Astrocyte of the hippocampus (primary cell): ENCODE results near the gene LIG3.
A peak's percentile ranks its signal among the peaks of the same experiment; 100 is the strongest.
"Not testable (repeated sequence)": the region's sequence is repeated elsewhere in the genome, so short reads cannot be mapped to it uniquely, and the experiment has no call there.

Experiments used
- DNase-seq: peaks from one replicate; pipeline ENCODE4 v3.0.0; 2011; ENCODE audit warnings: low read depth, low spot score

The LIG3 gene

GRCh38 chr17:34980353-34980680 lies at the start of gene LIG3:
TSS of gene LIG3 (plus strand) at chr17:34980512. CDS start at chr17:34983006, 2,494 bp downstream.
- DNase-seq = peak; percentile 97

GRCh38 chr17:34950780-34951179 lies 29.5 kb upstream of the LIG3 start:
- not testable (repeated sequence) for DNase-seq

GRCh38 chr17:34958438-34958837 lies 21.9 kb upstream of the LIG3 start:
- DNase-seq = no peak

GRCh38 chr17:34961093-34961911 lies 19.0 kb upstream of the LIG3 start, which contains the start of the genes CCT6B and ZNF830:
TSS of gene CCT6B (minus strand) at chr17:34961460. CDS start at chr17:34961393, 67 bp downstream.
TSS of gene ZNF830 (plus strand) at chr17:34961540. CDS start at chr17:34961567, 27 bp downstream.
- peak; percentile 97 for DNase-seq

- DNase-seq = no peak
These were observed 6.1 kb upstream of the LIG3 start for GRCh38 chr17:34974179-34974578.

GRCh38 chr17:34974794-34975785 lies 5.2 kb upstream of the LIG3 start:
- DNase-seq = no peak

GRCh38 chr17:34979153-34979552 lies 1.2 kb upstream of the LIG3 start:
- DNase-seq = no peak

- no peak for DNase-seq
These were observed 511 bp upstream of the LIG3 start for GRCh38 chr17:34979650-34980352.

- peak; percentile 86 for DNase-seq
These were observed 597 bp downstream of the LIG3 start for GRCh38 chr17:34980681-34981537.

GRCh38 chr17:34981538-34982241 lies 1.4 kb downstream of the LIG3 start:
- peak; percentile 20 for DNase-seq

- DNase-seq = no peak
These were observed 6.9 kb downstream of the LIG3 start for GRCh38 chr17:34987232-34987631.

GRCh38 chr17:34988644-34989043 lies 8.3 kb downstream of the LIG3 start:
- DNase-seq = no peak

- DNase-seq = no peak
These were observed 9.2 kb downstream of the LIG3 start for GRCh38 chr17:34989473-34989872.

- no peak for DNase-seq
These were observed 10.6 kb downstream of the LIG3 start for GRCh38 chr17:34990921-34991365.

- no peak for DNase-seq
These were observed 11.3 kb downstream of the LIG3 start for GRCh38 chr17:34991606-34992005.

GRCh38 chr17:34993031-34993430 lies 12.7 kb downstream of the LIG3 start:
- no peak for DNase-seq

- no peak for DNase-seq
These were observed 16.3 kb downstream of the LIG3 start for GRCh38 chr17:34996422-34997285.

- peak; percentile 90 for DNase-seq
These were observed 17.1 kb downstream of the LIG3 start for GRCh38 chr17:34997355-34997862.

GRCh38 chr17:34998205-34998604 lies 17.9 kb downstream of the LIG3 start:
- DNase-seq = peak; percentile 89
